ENCODE measurements around the gene CCIN. TPM values are rescaled to one million over a fixed set of nuclear protein-coding genes. Genes with fewer than 3 reads are reported as not detected.

Gene CCIN
- total RNA-seq, 1 experiment from 2014 or later, result not detected

- POLR2A ChIA-PET (ENCODE audit: unreplicated experiment), result no interaction called here
- intact Hi-C loops (cut with micrococcal nuclease; ENCODE audit: unreplicated experiment), result loop anchor here (1.0 kb wide), 1 partner anchor 39 kb away; no protein-coding TSS in a partner anchor
- CTCF ChIA-PET, result no interaction called here
- peak overlapping the region; percentile 28; the same call in 1 of the 2 replicates for H3K4me2 ChIP-seq
- H3K27ac ChIP-seq, result peak overlapping the region; percentile 74
- H3K4me3 ChIP-seq, result no peak overlapping the region
- no peaks in the 10 kb centered on the region for H4K20me1 ChIP-seq (ENCODE audit: insufficient read depth)
- no TSS peak for BruUV-seq (replicated peaks)
- H3K36me3 ChIP-seq (ENCODE audit: low read depth), result no peaks in the 10 kb centered on the region
- TF ChIP-seq EZH2 (IDR thresholded peaks at IDR 0.05; ENCODE audit: low read depth) (no peak), CTCF (conservative IDR thresholded peaks at IDR 0.05) (no peak)
- no peaks in the 10 kb centered on the region for H3K27me3 ChIP-seq (ENCODE audit: insufficient read depth, low read depth)
- H3K79me2 ChIP-seq (ENCODE audit: low read depth), result no peaks in the 10 kb centered on the region
- H3K9me2 ChIP-seq (ENCODE audit: insufficient read depth), result no peaks in the 10 kb centered on the region
- no peaks in the 10 kb centered on the region for H3K9me3 ChIP-seq (ENCODE audit: insufficient read depth, low read depth)
- H3F3A ChIP-seq (ENCODE audit: insufficient read depth, low read depth), result 0 out of 2 replicates have a peak, but pooled peaks cover 4% of the 10 kb centered on the region
- H2AFZ ChIP-seq, result no peak overlapping the region
- peaks cover 18% of the 10 kb centered on the region; the same call in 1 of the 2 replicates for H3K4me1 ChIP-seq (replicated peaks; ENCODE audit: insufficient read depth)
- DNase-seq, result peak in 1 of 2 experiments; percentile 60
These were observed 37.1 kb upstream of the CCIN start for GRCh38 chr9:36132086-36132485.

- intact Hi-C loops (cut with micrococcal nuclease; ENCODE audit: unreplicated experiment), result no loop called here
- ChIA-PET CTCF (no interaction called here), POLR2A (ENCODE audit: unreplicated experiment) (no interaction called here)
- no peak for DNase-seq
- H4K20me1 ChIP-seq (ENCODE audit: insufficient read depth), result no peaks in the 10 kb centered on the region
- TF ChIP-seq EZH2 (IDR thresholded peaks at IDR 0.05; ENCODE audit: low read depth) (no peak), CTCF (conservative IDR thresholded peaks at IDR 0.05) (no peak)
- H3K9me2 ChIP-seq (ENCODE audit: insufficient read depth), result no peaks in the 10 kb centered on the region
- H3K9me3 ChIP-seq (ENCODE audit: insufficient read depth, low read depth), result no peaks in the 10 kb centered on the region
- H2AFZ ChIP-seq, result no peak overlapping the region
- H3K27me3 ChIP-seq (ENCODE audit: insufficient read depth, low read depth), result no peaks in the 10 kb centered on the region
- no peak overlapping the region for H3K4me2 ChIP-seq
- H3K4me1 ChIP-seq (replicated peaks; ENCODE audit: insufficient read depth), result peaks cover 22% of the 10 kb centered on the region; the same call in 1 of the 2 replicates
- no peaks in the 10 kb centered on the region for H3K79me2 ChIP-seq (ENCODE audit: low read depth)
- 0 out of 2 replicates have a peak, but pooled peaks cover 4% of the 10 kb centered on the region for H3F3A ChIP-seq (ENCODE audit: insufficient read depth, low read depth)
- H3K27ac ChIP-seq, result no peak overlapping the region
- no peaks in the 10 kb centered on the region for H3K36me3 ChIP-seq (ENCODE audit: low read depth)
- no peak overlapping the region for H3K4me3 ChIP-seq
- no TSS peak for BruUV-seq (replicated peaks)
These were observed 34.3 kb upstream of the CCIN start for GRCh38 chr9:36134761-36135505.

GRCh38 chr9:36135741-36136271, 33.4 kb upstream of the CCIN start:
- Histone ChIP-seq H3K4me3 (peak overlapping the region; percentile 63; the same call in 1 of the 2 replicates), H3K27me3 (ENCODE audit: insufficient read depth, low read depth) (no peaks in the 10 kb centered on the region), H3K4me2 (peak overlapping the region; percentile 85), H3K9me3 (ENCODE audit: insufficient read depth, low read depth) (no peaks in the 10 kb centered on the region), H3K36me3 (ENCODE audit: low read depth) (no peaks in the 10 kb centered on the region), H3K9me2 (ENCODE audit: insufficient read depth) (no peaks in the 10 kb centered on the region), H2AFZ (peak overlapping the region; percentile 48; the same call in 1 of the 2 replicates), H4K20me1 (ENCODE audit: insufficient read depth) (no peaks in the 10 kb centered on the region), H3F3A (ENCODE audit: insufficient read depth, low read depth) (0 out of 2 replicates have a peak, but pooled peaks cover 4% of the 10 kb centered on the region), H3K79me2 (ENCODE audit: low read depth) (no peaks in the 10 kb centered on the region), H3K4me1 (replicated peaks; ENCODE audit: insufficient read depth) (peaks cover 25% of the 10 kb centered on the region; the same call in 1 of the 2 replicates), H3K27ac (no peak overlapping the region)
- no TSS peak for BruUV-seq (replicated peaks)
- TF ChIP-seq EZH2 (IDR thresholded peaks at IDR 0.05; ENCODE audit: low read depth) (no peak), CTCF (conservative IDR thresholded peaks at IDR 0.05) (no peak)
- POLR2A ChIA-PET (ENCODE audit: unreplicated experiment), result interaction anchor here (0.5 kb wide), 1 partner anchor 34 kb away, joined by 3 read pairs; no protein-coding TSS in a partner anchor
- intact Hi-C loops (cut with micrococcal nuclease; ENCODE audit: unreplicated experiment), result no loop called here
- CTCF ChIA-PET, result no interaction called here
- DNase-seq, result no peak

Data from PC-9 (cell line).